NB4 (cell line): ENCODE measurements around the gene CYP24A1.

Experiments used
- DNase-seq: peaks from one replicate; pipeline ENCODE4 v3.0.0; 2010; ENCODE audit warnings: low read depth
- H3K4me3 ChIP-seq: one replicate; pipeline ENCODE4 v1.5.1; 2011; ENCODE audit warnings: mild to moderate bottlenecking, low read depth, low read length, moderate library complexity
- MYC ChIP-seq: IDR thresholded peaks from 2 replicates; pipeline ENCODE4 v1.6.1; 2011; ENCODE audit warnings: low read depth, low read length
- POLR2A ChIP-seq: IDR thresholded peaks from 2 replicates; pipeline ENCODE4 v1.6.1; 2011; ENCODE audit warnings: mild to moderate bottlenecking; ENCODE audit not compliant: insufficient read length; ENCODE audit errors: extremely low read depth
- TF ChIP-seq, protein P1 (sequence below): IDR thresholded peaks from 2 replicates; pipeline ENCODE4 v1.6.1; 2011; ENCODE audit warnings: low read depth, low read length
- TF ChIP-seq, protein P2 (sequence below): IDR thresholded peaks from one replicate; pipeline ENCODE4 v1.5.1; 2012; ENCODE audit warnings: low read depth, low read length

The CYP24A1 gene

GRCh38 chr20:54173653-54174456 is at the start of gene CYP24A1:
Gene CYP24A1 (minus strand): TSS chr20:54173986. CDS start chr20:54173579, 407 bp downstream.
- no peak within 1 kb of the TSS for H3K4me3 ChIP-seq
- TF ChIP-seq POLR2A (no peak), MYC (no peak)
- TF ChIP-seq, protein P1, sequence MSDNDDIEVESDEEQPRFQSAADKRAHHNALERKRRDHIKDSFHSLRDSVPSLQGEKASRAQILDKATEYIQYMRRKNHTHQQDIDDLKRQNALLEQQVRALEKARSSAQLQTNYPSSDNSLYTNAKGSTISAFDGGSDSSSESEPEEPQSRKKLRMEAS: no peak
- TF ChIP-seq, protein P2, sequence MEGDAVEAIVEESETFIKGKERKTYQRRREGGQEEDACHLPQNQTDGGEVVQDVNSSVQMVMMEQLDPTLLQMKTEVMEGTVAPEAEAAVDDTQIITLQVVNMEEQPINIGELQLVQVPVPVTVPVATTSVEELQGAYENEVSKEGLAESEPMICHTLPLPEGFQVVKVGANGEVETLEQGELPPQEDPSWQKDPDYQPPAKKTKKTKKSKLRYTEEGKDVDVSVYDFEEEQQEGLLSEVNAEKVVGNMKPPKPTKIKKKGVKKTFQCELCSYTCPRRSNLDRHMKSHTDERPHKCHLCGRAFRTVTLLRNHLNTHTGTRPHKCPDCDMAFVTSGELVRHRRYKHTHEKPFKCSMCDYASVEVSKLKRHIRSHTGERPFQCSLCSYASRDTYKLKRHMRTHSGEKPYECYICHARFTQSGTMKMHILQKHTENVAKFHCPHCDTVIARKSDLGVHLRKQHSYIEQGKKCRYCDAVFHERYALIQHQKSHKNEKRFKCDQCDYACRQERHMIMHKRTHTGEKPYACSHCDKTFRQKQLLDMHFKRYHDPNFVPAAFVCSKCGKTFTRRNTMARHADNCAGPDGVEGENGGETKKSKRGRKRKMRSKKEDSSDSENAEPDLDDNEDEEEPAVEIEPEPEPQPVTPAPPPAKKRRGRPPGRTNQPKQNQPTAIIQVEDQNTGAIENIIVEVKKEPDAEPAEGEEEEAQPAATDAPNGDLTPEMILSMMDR: no peak
- DNase-seq: peak; percentile 61

- no peak for DNase-seq
- no peak overlapping the region for H3K4me3 ChIP-seq
- TF ChIP-seq, protein P1: no peak
- TF ChIP-seq, protein P2: no peak
- no peak for TF ChIP-seq POLR2A
- no peak for TF ChIP-seq MYC
These were observed 49.5 kb upstream of the CYP24A1 start for GRCh38 chr20:54223285-54223684.

- DNase-seq: no peak
- TF ChIP-seq, protein P2: no peak
- TF ChIP-seq MYC (no peak), POLR2A (no peak)
- TF ChIP-seq, protein P1: no peak
- H3K4me3 ChIP-seq: no peak overlapping the region
These were observed 48.5 kb upstream of the CYP24A1 start for GRCh38 chr20:54221996-54222890.

- no peak for DNase-seq
- TF ChIP-seq POLR2A (no peak), MYC (no peak)
- TF ChIP-seq, protein P1: no peak
- TF ChIP-seq, protein P2: no peak
- no peak overlapping the region for H3K4me3 ChIP-seq
These were observed 47.6 kb upstream of the CYP24A1 start for GRCh38 chr20:54221353-54221752.

DNA sequence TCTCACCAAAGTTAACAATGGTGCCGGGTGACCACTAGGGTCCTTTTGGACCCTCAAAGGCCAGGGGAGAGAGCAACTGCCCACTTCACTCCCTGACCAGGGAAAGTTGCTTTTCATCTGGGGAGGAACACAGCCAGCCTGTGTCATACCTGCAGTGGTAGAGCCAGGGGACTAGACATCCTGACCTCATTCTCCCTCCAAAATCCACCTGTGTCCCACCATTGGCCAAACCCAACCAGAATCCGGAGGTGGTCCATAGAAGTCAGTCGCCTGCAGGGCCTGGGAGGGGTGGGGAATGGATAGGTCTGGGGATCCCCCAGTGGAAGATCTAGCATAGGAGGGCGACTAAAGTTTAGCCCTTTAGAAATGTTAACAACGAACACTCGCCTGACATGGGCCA is 46.9 kb upstream of the CYP24A1 start:
- H3K4me3 ChIP-seq: no peak overlapping the region
- no peak for DNase-seq
- TF ChIP-seq, protein P1: no peak
- TF ChIP-seq MYC: no peak
- TF ChIP-seq, protein P2: no peak
- no peak for TF ChIP-seq POLR2A
